HG03064 (cell line): ENCODE measurements around the gene NAP1L1.
"Not testable (repeated sequence)": the region's sequence is repeated elsewhere in the genome, so short reads cannot be mapped to it uniquely, and the experiment has no call there.

Experiments
- ATAC-seq: cut with Tn5 transposase; IDR thresholded peaks from one replicate; pipeline ENCODE4 v1.9.1; 2021; ENCODE audit warnings: low read depth; ENCODE audit not compliant: unreplicated experiment

Gene NAP1L1

GRCh38 chr12:75996861-75997447, 87.5 kb downstream of the NAP1L1 start:
- no peak for ATAC-seq

GRCh38 chr12:75995691-75996090, 88.8 kb downstream of the NAP1L1 start:
- ATAC-seq: no peak

- ATAC-seq: no peak
Observed at GRCh38 chr12:75994069-75994740, 90.3 kb downstream of the NAP1L1 start.

- no peak for ATAC-seq
Observed at GRCh38 chr12:75991753-75992152, 92.7 kb downstream of the NAP1L1 start.

- ATAC-seq: no peak
Observed at GRCh38 chr12:75990189-75990912, 94.1 kb downstream of the NAP1L1 start.

GRCh38 chr12:75987709-75988108, 96.8 kb downstream of the NAP1L1 start:
- not testable (repeated sequence) for ATAC-seq
